HG02623 (cell line): ENCODE data around the gene TMEM54.

ENCODE experiments used
- ATAC-seq: cut with Tn5 transposase; IDR thresholded peaks from one replicate; pipeline ENCODE4 v1.9.1; 2021; ENCODE audit warnings: moderate library complexity; ENCODE audit not compliant: unreplicated experiment

Gene TMEM54

GRCh38 chr1:32900956-32901822 lies at the start of gene TMEM54:
Gene TMEM54 (minus strand): TSS chr1:32901389. CDS start chr1:32901238, 151 bp downstream.
- ATAC-seq = no peak

GRCh38 chr1:32949519-32949918 lies 48.3 kb upstream of the TMEM54 start:
- ATAC-seq = no peak

- ATAC-seq = no peak
Observed at GRCh38 chr1:32948905-32949304, 47.7 kb upstream of the TMEM54 start.

- ATAC-seq = no peak
Observed at GRCh38 chr1:32948390-32948722, 47.2 kb upstream of the TMEM54 start.

GRCh38 chr1:32947669-32948389 lies 46.6 kb upstream of the TMEM54 start:
- ATAC-seq = no peak

GRCh38 chr1:32946413-32946812 lies 45.2 kb upstream of the TMEM54 start:
- ATAC-seq = no peak

GRCh38 chr1:32944180-32944579 lies 43.0 kb upstream of the TMEM54 start:
- ATAC-seq = no peak

- no peak for ATAC-seq
Observed at GRCh38 chr1:32939655-32940371, 38.6 kb upstream of the TMEM54 start.

GRCh38 chr1:32937061-32937460 lies 35.9 kb upstream of the TMEM54 start:
- ATAC-seq = no peak

GRCh38 chr1:32934535-32934934 lies 33.3 kb upstream of the TMEM54 start:
- ATAC-seq = no peak

- ATAC-seq = no peak
Observed at GRCh38 chr1:32933742-32934322, 32.6 kb upstream of the TMEM54 start.

- ATAC-seq = no peak
Observed at GRCh38 chr1:32931760-32932159, 30.6 kb upstream of the TMEM54 start.

GRCh38 chr1:32929366-32929765 lies 28.2 kb upstream of the TMEM54 start:
- no peak for ATAC-seq

GRCh38 chr1:32928715-32929114 lies 27.5 kb upstream of the TMEM54 start:
- ATAC-seq = no peak

GRCh38 chr1:32928285-32928684 lies 27.1 kb upstream of the TMEM54 start:
- no peak for ATAC-seq

GRCh38 chr1:32927441-32927840 lies 26.3 kb upstream of the TMEM54 start:
- ATAC-seq = no peak

- no peak for ATAC-seq
Observed at GRCh38 chr1:32926562-32926961, 25.4 kb upstream of the TMEM54 start.

- no peak for ATAC-seq
Observed at GRCh38 chr1:32925403-32926162, 24.4 kb upstream of the TMEM54 start.

- ATAC-seq = no peak
Observed at GRCh38 chr1:32924881-32925344, 23.7 kb upstream of the TMEM54 start.

GRCh38 chr1:32920833-32921232 lies 19.6 kb upstream of the TMEM54 start:
- ATAC-seq = no peak
